ENCODE results near the gene TRIO.

Gene TRIO

DNA sequence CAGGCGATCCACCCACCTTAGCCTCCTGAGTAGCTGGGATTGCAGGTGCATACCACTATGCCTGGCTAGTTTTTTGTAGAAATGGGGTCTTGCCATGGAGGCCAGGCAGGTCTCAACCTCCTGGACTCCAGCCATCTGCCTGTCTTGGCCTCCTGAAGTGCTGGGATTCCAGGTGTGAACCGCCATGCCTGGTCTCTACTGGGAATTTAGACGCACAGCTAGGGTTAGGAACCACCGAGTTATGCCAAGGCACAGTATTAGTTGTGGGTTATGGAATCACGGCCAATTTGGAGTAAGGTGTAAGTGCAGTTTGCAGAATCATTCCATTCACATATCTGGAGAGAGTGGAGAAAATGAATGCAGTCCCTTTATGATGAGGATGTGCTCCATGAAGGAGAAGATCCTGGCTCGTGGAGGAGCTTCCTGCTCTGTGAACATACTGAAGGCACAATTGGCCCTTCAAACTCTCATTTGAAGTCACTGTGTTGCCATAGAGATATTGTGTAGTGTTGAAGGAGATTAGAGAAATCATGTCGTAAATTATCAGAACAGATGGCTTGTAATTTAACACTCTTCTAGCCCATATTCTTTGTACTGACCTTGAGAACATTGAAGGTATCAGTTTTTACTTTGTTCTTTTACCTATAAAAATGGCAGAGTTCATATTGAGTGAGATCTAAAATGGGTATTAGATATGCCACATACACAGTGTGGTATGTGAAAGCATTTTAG is 18.8 kb downstream of the TRIO start:
- TF ChIP-seq TAF1 (IDR thresholded peaks at IDR 0.05; ENCODE audit: borderline replicate concordance, insufficient read depth, low read length) (no peak), SIN3A (IDR thresholded peaks at IDR 0.05; ENCODE audit: borderline replicate concordance, insufficient read depth, low read length) (no peak), FOXP2 (optimal IDR thresholded peaks at IDR 0.05; ENCODE audit: borderline replicate concordance, extremely low read depth, extremely low read length, insufficient read depth) (no peak), POLR2AphosphoS5 (IDR thresholded peaks at IDR 0.05; ENCODE audit: low read depth, low read length) (no peak)
- TF ChIP-seq, protein P1, sequence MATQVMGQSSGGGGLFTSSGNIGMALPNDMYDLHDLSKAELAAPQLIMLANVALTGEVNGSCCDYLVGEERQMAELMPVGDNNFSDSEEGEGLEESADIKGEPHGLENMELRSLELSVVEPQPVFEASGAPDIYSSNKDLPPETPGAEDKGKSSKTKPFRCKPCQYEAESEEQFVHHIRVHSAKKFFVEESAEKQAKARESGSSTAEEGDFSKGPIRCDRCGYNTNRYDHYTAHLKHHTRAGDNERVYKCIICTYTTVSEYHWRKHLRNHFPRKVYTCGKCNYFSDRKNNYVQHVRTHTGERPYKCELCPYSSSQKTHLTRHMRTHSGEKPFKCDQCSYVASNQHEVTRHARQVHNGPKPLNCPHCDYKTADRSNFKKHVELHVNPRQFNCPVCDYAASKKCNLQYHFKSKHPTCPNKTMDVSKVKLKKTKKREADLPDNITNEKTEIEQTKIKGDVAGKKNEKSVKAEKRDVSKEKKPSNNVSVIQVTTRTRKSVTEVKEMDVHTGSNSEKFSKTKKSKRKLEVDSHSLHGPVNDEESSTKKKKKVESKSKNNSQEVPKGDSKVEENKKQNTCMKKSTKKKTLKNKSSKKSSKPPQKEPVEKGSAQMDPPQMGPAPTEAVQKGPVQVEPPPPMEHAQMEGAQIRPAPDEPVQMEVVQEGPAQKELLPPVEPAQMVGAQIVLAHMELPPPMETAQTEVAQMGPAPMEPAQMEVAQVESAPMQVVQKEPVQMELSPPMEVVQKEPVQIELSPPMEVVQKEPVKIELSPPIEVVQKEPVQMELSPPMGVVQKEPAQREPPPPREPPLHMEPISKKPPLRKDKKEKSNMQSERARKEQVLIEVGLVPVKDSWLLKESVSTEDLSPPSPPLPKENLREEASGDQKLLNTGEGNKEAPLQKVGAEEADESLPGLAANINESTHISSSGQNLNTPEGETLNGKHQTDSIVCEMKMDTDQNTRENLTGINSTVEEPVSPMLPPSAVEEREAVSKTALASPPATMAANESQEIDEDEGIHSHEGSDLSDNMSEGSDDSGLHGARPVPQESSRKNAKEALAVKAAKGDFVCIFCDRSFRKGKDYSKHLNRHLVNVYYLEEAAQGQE (IDR thresholded peaks at IDR 0.05; ENCODE audit: insufficient read depth in 1 of 2, low read depth in 2 of 2, low read length in 2 of 2), result no peak

DNA sequence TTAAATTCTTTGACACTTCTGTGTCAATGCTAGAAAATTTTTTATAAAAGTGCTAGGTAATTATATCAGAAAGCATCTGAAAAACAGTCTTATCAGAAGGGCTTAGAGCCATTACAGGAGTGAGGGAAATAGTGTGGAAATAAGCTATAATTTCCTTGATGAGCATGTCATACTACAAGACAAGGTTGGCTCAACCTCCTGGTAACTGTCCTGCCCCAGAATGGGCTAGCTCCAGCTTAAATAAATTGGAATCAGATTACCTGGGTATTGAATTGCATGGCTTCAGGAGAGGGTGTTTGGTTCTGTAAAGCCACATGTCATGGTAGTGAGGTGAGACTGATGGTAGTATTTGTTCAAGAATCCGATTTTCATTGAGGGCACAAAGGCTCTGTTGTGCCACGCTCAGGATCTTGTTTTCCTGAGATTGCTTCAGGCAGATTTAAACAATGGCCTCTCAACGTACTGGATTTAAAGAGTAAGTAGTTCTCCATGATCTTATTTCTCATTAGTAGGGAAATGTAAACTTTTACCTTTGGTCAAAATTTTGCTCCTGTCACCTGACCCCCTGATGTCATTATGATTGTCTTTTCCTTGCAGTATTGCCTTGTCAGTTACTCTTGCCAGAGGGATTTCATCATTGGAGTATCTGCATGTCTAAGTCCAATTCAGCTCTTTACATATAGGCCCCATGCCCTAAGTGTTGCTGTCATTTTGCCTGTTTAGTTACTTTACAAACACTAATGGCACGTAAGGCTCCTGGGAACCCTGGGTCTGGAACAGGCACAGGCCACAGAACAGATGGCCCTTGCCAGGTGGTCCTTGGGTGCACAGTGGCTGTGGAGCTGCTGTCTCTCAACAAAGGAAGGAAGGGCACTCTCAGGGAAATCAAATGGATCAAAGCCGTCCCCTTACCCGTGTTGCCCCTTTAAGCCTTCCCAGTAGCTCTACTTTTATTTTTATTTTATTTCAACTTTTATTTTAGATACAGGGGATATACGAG is 21.3 kb downstream of the TRIO start:
- TF ChIP-seq POLR2AphosphoS5 (IDR thresholded peaks at IDR 0.05; ENCODE audit: low read depth, low read length), result no peak
- no peak for TF ChIP-seq TAF1 (IDR thresholded peaks at IDR 0.05; ENCODE audit: borderline replicate concordance, insufficient read depth, low read length)
- TF ChIP-seq, protein P1 (IDR thresholded peaks at IDR 0.05; ENCODE audit: insufficient read depth in 1 of 2, low read depth in 2 of 2, low read length in 2 of 2), result no peak
- no peak for TF ChIP-seq FOXP2 (optimal IDR thresholded peaks at IDR 0.05; ENCODE audit: borderline replicate concordance, extremely low read depth, extremely low read length, insufficient read depth)
- TF ChIP-seq SIN3A (IDR thresholded peaks at IDR 0.05; ENCODE audit: borderline replicate concordance, insufficient read depth, low read length), result no peak

DNA sequence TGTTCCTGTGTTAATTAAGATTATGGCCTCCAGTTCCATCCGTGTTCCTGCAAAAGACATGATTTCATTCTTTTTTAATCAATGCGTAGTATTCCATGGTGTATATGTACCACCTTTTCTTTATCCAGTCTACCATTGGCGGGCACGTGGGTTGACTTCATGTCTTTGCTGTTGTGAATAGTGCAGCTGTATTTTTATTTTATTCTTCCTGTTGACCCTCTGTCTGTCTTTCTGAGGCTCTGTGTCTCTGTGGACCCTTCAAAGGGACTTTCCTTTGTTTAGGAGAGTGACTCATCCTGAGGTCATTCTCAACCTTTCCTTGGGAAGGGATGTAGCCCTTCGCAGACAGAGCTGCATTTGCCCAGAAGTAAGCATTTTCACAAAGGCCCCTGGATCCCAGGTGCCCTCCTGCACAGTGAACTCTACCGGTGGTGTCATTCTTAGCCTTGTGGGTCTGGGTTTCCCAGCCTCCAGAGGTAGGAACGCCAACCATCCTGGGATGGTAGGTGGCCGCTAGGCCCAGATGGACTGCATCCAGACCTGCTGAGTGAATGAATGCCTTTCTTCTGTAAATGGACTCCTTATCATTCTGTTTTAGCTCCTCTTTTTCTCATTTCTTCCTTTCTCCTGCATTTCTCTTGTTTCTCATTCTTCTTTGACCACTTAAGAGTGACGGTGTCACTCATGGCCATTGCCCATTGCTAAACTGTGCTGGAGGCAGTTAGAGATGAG is 22.4 kb downstream of the TRIO start:
- TF ChIP-seq FOXP2 (optimal IDR thresholded peaks at IDR 0.05; ENCODE audit: borderline replicate concordance, extremely low read depth, extremely low read length, insufficient read depth), result no peak
- peak; percentile 96 for TF ChIP-seq SIN3A (IDR thresholded peaks at IDR 0.05; ENCODE audit: borderline replicate concordance, insufficient read depth, low read length)
- TF ChIP-seq, protein P1 (IDR thresholded peaks at IDR 0.05; ENCODE audit: insufficient read depth in 1 of 2, low read depth in 2 of 2, low read length in 2 of 2), result peak in 1 of 2 experiments; percentile 49; a peak in 1 of 4 replicates

DNA sequence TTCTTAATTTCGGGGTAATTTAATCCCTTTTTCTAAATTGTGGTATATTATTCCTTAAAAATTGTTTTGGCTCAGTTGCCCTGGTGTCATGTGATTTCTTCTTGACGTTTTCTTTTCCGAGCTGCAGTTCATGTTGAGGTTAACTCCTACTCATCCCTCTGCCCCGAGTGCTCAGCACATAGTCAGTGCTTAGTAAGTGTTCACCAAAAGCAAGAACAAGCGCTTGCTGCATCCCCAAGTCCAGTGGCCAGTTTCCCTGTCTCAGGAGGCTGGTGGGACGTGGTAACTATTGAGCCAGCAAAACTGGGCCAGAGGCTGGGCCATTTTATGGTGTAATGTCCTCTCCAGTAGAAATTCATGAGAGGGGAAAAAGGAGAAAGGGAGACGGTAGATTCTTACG is 23.3 kb downstream of the TRIO start:
- TF ChIP-seq TAF1 (IDR thresholded peaks at IDR 0.05; ENCODE audit: borderline replicate concordance, insufficient read depth, low read length), result no peak
- TF ChIP-seq SIN3A (IDR thresholded peaks at IDR 0.05; ENCODE audit: borderline replicate concordance, insufficient read depth, low read length), result no peak
- TF ChIP-seq POLR2AphosphoS5 (IDR thresholded peaks at IDR 0.05; ENCODE audit: low read depth, low read length), result no peak

DNA sequence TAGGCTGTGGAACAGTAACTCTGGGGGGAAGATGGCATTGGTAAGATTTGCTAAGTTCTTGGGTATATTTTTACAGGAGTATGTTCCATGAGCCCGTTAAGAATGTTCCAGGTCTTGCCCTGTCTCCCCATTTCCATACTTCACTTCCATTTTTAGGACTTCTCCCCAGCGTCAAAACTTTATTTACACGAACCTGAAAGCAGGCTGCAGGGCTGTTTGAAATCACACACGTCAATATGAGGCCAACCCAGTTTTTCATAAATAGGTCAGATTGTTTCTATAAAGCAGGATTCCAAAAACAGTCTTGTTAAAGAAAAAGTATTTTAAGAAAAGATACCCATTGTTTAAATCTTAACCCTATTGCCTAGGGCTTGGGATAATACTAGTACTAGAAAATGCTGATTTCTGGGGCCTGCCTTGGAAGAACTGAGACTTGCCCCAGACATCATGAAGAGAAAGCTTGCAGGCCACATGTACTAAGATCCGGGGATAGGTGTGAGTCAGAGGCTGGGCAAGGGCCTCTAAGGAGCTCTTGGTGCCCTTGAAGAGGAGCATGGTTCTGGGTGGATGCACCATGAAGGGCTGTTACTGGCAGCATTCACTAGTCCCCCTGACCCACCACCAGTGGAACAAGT is 24.2 kb downstream of the TRIO start:
- no peak for TF ChIP-seq POLR2AphosphoS5 (IDR thresholded peaks at IDR 0.05; ENCODE audit: low read depth, low read length)
- TF ChIP-seq TAF1 (IDR thresholded peaks at IDR 0.05; ENCODE audit: borderline replicate concordance, insufficient read depth, low read length), result no peak
- TF ChIP-seq SIN3A (IDR thresholded peaks at IDR 0.05; ENCODE audit: borderline replicate concordance, insufficient read depth, low read length), result no peak
- TF ChIP-seq, protein P1 (IDR thresholded peaks at IDR 0.05; ENCODE audit: insufficient read depth in 1 of 2, low read depth in 2 of 2, low read length in 2 of 2), result no peak
- no peak for TF ChIP-seq FOXP2 (optimal IDR thresholded peaks at IDR 0.05; ENCODE audit: borderline replicate concordance, extremely low read depth, extremely low read length, insufficient read depth)

Data from PFSK-1 (cell line).